GM21526 (cell line): ENCODE results near the gene CLEC5A.
"Not testable (repeated sequence)": the region's sequence is repeated elsewhere in the genome, so short reads cannot be mapped to it uniquely, and the experiment has no call there.

Source experiments
- ATAC-seq: cut with Tn5 transposase; IDR thresholded peaks from one replicate; pipeline ENCODE4 v1.9.1; 2021; ENCODE audit warnings: moderate library complexity; ENCODE audit not compliant: unreplicated experiment, low FRiP score

CLEC5A gene

DNA sequence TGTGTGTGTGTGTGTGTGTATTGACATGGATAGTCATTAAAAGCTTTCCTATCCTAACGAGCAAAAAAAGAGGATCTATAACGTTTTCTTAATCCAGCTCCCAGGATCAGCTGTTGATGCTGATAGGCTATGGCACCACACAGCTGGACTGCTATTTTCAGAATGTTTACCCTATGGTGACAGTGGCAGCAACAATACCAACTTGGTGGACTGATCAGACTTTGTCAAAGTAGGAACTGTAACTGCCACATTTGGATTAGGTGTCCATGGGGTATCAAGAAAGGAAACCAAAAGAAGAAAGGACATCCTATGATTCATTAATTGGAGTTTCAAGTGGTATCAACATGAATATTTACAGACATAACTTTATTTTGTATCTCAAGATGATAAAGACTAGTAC is 2.7 kb upstream of the CLEC5A start:
- no peak for ATAC-seq

GRCh38 chr7:141949021-141949420 is 2.2 kb upstream of the CLEC5A start:
- ATAC-seq = no peak

DNA sequence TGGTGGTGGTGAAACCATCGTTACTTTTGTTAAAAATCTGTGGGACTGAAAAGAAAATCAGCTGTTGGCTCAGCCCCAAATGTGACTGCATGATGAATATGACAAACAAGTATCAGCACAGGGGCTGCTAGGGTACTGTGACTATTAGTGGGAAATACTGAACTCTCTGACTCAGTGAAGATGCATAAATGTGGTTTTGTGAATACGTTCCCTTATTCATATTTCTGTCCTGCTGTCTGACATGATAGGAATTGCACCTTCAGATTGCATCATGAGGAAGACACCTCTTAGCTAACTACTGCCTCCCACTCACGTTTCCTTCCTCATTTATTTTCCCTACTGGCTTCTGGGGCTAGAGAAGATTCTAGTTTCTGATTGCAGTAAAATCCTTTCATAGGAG is 1.4 kb downstream of the CLEC5A start:
- no peak for ATAC-seq

- no peak for ATAC-seq
Measured at GRCh38 chr7:141944811-141945210, 2.0 kb downstream of the CLEC5A start.

DNA sequence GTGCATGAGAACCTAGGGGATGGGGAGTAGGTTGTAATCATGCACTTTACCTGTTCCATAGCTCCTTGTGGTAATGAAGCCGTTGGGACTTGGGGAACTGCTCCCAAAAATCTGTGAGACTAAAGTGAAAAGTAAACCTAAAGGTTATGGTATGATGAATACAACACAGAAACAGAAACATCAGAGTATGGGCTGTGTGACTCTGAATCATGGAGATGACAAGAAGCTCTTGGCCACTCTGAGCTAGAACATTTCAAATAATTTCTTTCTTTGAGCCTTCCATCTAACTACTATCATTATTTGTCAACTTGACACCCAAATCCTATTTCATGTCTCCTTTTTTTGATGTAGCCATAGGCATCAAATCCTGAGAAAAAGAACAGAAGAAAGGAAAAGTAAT is 2.9 kb downstream of the CLEC5A start:
- no peak for ATAC-seq

DNA sequence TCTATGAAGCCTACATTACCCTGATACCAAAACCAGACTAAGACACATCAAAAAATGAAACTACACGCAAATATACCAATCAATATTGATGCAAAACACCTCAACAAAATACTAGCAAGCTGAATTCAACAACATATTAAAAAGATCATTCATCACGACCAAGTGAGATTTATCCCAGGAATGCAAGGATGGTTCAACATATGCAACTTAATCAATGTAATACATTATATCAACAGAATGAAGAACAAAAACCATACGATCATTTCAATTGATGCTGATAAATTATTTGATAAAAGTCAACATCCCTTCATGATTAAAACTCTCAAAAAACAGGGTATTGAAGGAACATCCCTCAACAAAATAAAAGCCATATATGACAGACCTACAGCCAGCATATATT is 5.7 kb downstream of the CLEC5A start:
- ATAC-seq = no peak

GRCh38 chr7:141930211-141930610 is 16.6 kb downstream of the CLEC5A start:
- ATAC-seq = no peak

DNA sequence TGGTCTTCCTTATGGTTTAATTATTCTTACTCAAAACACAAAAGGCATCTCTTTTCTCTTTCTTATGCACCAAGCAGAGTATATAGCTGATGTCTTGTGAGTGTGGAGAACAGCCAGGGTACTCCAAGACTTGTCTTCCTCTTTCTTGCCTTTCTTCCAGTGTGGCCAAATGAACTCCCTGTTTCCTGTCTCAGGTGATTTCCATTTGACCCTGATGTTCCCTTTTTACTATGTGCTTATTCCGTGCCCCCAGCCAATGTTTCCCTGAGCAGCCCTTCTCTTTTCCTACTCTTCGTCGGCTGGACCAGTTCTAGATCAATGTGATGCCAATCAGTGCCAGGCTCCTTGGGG is 18.0 kb downstream of the CLEC5A start:
- ATAC-seq = no peak

DNA sequence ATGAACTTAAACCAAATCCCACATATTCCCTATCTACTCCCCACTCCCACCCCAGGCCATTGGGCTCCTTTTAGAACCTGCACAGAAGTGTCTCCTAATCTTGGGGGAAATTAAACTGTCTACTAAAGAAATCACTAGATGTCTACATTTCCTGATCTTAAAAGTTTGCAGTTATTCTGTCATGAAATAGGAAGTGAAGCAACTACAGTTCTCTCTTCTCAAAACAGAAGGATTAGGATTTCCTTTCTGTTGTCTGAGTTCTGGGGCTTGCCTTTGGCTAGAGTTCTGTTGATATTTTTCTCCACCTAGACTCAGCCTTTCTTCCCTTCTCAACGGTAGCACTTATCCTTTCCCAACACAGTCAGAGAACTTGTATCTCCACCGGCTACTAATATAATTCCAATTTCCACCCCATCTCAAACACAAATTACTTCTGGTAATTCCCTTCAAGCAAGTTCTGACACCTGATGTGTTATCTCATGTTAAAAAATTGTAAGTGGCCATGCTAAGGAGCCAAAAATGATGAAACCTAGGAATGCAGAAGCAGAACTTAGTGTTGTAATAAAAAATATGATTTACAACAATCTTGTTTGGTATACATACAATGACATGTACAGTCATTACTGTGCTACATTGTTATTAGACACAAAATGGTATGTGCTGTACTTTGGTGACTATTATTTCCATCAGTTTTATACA is 18.5 kb downstream of the CLEC5A start:
- no peak for ATAC-seq

- ATAC-seq = no peak
Measured at GRCh38 chr7:141920281-141920680, 26.5 kb downstream of the CLEC5A start.

DNA sequence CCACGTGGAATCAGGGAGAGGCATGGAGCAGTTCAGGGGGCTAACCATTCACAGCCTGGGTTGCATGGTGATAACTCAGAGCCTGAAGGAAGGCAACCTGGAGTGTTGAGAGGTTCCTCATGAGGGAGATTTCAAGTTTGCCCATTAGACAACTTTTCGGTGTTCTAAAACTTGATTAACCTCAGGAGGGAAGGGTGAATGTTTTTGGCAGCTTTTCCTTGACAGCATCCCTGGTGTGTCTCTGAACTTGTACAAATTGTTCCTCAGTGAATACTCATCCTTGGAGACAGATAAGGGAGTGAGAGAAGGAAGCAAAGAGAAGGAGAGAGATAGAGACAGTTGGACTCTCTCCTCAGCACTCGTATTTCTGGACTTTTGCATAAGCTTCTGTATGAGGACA is 30.7 kb downstream of the CLEC5A start, which contains the start of gene OR9A4:
OR9A4 (plus strand) TSS at position 301 of the 400 bp plus-strand sequence. CDS start 2,477 bp downstream, outside the sequence.
- no peak for ATAC-seq

DNA sequence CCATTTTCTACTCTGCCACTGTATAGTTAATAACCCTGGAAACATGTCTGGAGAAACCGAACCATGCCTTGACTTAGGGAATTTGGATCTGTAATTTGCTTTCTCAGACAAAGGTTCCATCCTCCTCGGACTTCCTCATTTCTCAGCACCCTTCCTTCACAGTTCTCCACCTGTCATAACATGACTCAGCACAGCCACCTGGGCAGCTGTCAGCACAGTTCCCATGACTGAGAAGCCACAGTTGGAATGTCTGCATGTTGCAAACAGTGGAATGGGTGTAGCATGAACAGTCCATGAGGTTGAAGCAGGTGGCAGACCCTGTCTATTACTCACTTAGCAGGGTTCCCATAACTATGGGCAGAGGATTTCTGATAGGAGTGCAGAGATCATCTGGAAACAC is 31.2 kb downstream of the CLEC5A start:
- ATAC-seq = no peak

DNA sequence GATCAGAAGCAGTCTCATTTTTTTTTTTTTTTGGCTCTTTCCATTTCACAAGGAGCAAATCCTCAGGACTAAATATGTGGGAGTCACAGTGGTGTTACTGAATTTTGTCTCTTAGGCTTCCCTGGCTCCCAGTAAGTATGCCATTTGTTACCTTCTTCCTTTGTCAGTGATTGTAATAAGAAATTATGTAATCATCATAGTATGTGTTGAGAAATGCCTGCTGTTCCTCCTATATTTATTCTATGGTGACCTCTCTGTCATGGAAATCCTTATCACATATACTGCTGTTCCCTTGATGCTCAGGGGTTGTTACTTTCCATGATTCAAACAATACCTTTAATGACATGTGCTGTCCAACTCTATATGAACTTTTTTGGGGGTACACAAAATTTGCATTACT is 35.4 kb downstream of the CLEC5A start:
- ATAC-seq = no peak

DNA sequence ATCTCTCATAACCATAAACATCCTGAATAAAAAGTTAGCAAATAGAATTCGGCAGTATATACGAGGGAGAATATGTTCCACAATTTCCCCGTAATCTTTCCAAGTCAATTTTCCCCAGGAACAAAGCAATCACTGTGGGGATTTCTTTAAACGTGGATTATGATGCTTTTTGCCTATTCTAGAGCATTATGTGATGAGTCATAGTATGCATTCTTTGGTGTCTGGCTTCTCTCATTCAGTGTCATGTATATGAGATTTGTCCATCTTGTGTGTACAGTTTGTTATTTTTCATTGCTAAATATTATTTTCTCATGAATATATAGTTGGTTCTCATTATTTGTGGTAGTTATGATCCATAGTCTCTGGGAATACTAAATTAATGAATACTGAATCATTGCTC is 40.5 kb downstream of the CLEC5A start:
- ATAC-seq = no peak

- ATAC-seq = not testable (repeated sequence)
Measured at GRCh38 chr7:141899366-141899765, 47.4 kb downstream of the CLEC5A start.

DNA sequence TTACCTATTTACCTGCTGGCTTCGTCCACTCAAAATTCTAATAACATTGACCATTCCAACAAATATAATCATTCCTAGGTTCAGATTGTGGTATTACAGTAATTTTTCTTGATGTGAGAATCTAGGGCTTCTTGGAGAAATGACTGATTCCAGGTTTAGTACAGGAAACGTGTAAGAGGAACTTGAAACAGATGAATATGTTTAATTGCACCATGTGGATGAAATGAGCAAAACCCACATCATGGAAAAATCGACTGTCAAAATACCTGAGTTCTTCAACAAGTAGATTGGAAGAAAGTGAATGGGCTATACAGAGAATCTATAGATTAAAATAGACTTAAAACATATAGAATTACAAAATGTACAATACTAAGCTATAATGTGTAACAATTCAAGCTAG is 55.4 kb downstream of the CLEC5A start:
- ATAC-seq = no peak

DNA sequence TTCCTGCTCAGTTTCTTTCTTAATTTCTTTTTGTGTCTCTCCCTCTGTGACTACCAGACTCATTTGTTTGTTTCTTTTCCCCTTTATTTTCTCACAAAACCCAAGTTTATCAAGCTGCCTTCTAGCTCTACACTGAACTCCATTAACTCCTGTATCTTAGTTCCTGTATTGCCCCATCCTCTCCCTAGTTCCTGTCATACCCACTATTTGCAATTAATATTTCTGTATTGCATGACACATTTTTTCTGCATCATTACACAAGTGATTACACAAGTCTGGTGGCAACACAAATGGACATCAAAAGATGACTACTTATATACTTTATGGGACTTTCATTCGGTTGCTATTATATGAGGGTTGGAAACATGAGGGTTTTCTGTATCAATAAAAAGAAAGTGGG is 57.5 kb downstream of the CLEC5A start:
- no peak for ATAC-seq

GRCh38 chr7:141884539-141885225 is 62.1 kb downstream of the CLEC5A start:
- peak; percentile 83 for ATAC-seq

- ATAC-seq = no peak
Measured at GRCh38 chr7:141880960-141881359, 65.8 kb downstream of the CLEC5A start.

- no peak for ATAC-seq
Measured at GRCh38 chr7:141877365-141877764, 69.4 kb downstream of the CLEC5A start.
